OCI-LY7 (cell line): ENCODE results near the gene DPYSL5. TPM values are rescaled to one million over a fixed set of nuclear protein-coding genes. Genes with fewer than 3 reads are reported as not detected.

Experiments used
- BruUV-seq: library from RNA; stranded (reverse); fragments of 400-500 nt; replicated peaks from 2 replicates; lab custom pipeline; 2021; lab: Mats Ljungman, UMichigan
- CTCF ChIA-PET: fragments of 300-600 bp; sonication (Branson Sonifier 250); formaldehyde crosslinking; loops from one replicate; lab custom pipeline; 2022; ENCODE audit warnings: antibody characterized with exemption; ENCODE audit not compliant: unreplicated experiment; lab: Charles Lee
- POLR2A ChIA-PET: fragments of 300-600 bp; sonication (Branson Sonifier 250); formaldehyde crosslinking; loops from one replicate; lab custom pipeline; 2022; ENCODE audit warnings: antibody characterized with exemption; lab: Charles Lee
- DNase-seq: peaks from one replicate; pipeline ENCODE4 v3.0.0-alpha.2; 2015; ENCODE audit warnings: low spot score
- H2AFZ ChIP-seq: fragments of 200-600 bp; sonication (generic), shearing (Covaris generic); 2 replicates; pipeline ENCODE4 v1.6.1; 2014; ENCODE audit warnings: mild to moderate bottlenecking, antibody characterized with exemption, low read length, moderate library complexity
- H3K27ac ChIP-seq: fragments of 200-600 bp; sonication (generic); 2 replicates; pipeline ENCODE4 v1.5.1; 2014; ENCODE audit warnings: mixed run types, low read depth, mild to moderate bottlenecking, moderate library complexity, low read length, inconsistent platforms; ENCODE audit not compliant: poor library complexity, severe bottlenecking
- H3K36me3 ChIP-seq: fragments of 200-600 bp; sonication (generic); 2 replicates; pipeline ENCODE4 v1.6.1; 2014; ENCODE audit warnings: mild to moderate bottlenecking, antibody characterized with exemption, low read length, moderate library complexity, mixed read lengths; ENCODE audit not compliant: insufficient read depth
- H3K4me1 ChIP-seq: fragments of 200-600 bp; sonication (generic); 2 replicates; pipeline ENCODE4 v1.5.1; 2014; ENCODE audit warnings: mild to moderate bottlenecking, low read length; ENCODE audit not compliant: insufficient read depth, poor library complexity, severe bottlenecking
- H3K4me2 ChIP-seq: fragments of 200-600 bp; sonication (generic); 2 replicates; pipeline ENCODE4 v1.6.1; 2014; ENCODE audit warnings: mild to moderate bottlenecking, low read length
- H3K4me3 ChIP-seq: fragments of 200-600 bp; sonication (generic); 2 replicates; pipeline ENCODE4 v1.5.1; 2014; ENCODE audit warnings: mild to moderate bottlenecking, low read depth, low read length; ENCODE audit not compliant: poor library complexity, severe bottlenecking
- H3K79me2 ChIP-seq: fragments of 200-600 bp; sonication (generic); 2 replicates; pipeline ENCODE4 v1.6.1; 2016; ENCODE audit warnings: low read depth, mild to moderate bottlenecking, low read length, moderate library complexity, mixed read lengths; ENCODE audit not compliant: insufficient read depth
- H3K9me2 ChIP-seq: fragments of 200-600 bp; sonication (generic); 2 replicates; pipeline ENCODE4 v1.6.1; 2016; ENCODE audit warnings: mild to moderate bottlenecking, low read length, mixed read lengths; ENCODE audit not compliant: insufficient read depth
- H3K9me3 ChIP-seq: fragments of 200-600 bp; sonication (generic); 2 replicates; pipeline ENCODE4 v1.6.1; 2014; ENCODE audit warnings: mild to moderate bottlenecking, mixed run types, low read length, mixed read lengths
- H4K20me1 ChIP-seq: fragments of 200-600 bp; sonication (generic); 2 replicates; pipeline ENCODE4 v1.6.1; 2014; ENCODE audit warnings: mild to moderate bottlenecking, antibody characterized with exemption, low read length, moderate library complexity, mixed read lengths; ENCODE audit not compliant: insufficient read depth
- EZH2phosphoT487 ChIP-seq: fragments of 200-600 bp; sonication (generic); IDR thresholded peaks from 2 replicates; pipeline ENCODE4 v1.6.1; 2018; ENCODE audit warnings: low read depth, borderline replicate concordance, mild to moderate bottlenecking, mixed run types, antibody characterized with exemption, low read length, moderate library complexity, mixed read lengths
- intact Hi-C: fragments of 100-400 bp; cut with micrococcal nuclease; formaldehyde crosslinking; loops from one replicate; pipeline ENCODE4 v1.10.0; 2022; ENCODE audit not compliant: unreplicated experiment
- total RNA-seq, 2 experiments: library from RNA; depleted of rRNA in 1 of 2; stranded (reverse); fragments of >200 nt in 1 of 2; shearing (Covaris generic) in 1 of 2; gene quantifications; 2 replicates each; pipeline ENCODE4 v1.2.3, GENCODE V29; 2014 to 2022
- TF ChIP-seq, protein P1 (sequence below): fragments of 200-600 bp; sonication (generic); conservative IDR thresholded peaks from 2 replicates; pipeline ENCODE4 v1.5.1; 2014; ENCODE audit warnings: mild to moderate bottlenecking, antibody characterized with exemption, low read length, moderate library complexity, mixed read lengths

Gene DPYSL5
- total RNA-seq, 2 experiments from 2014 or later, result not detected

DNA sequence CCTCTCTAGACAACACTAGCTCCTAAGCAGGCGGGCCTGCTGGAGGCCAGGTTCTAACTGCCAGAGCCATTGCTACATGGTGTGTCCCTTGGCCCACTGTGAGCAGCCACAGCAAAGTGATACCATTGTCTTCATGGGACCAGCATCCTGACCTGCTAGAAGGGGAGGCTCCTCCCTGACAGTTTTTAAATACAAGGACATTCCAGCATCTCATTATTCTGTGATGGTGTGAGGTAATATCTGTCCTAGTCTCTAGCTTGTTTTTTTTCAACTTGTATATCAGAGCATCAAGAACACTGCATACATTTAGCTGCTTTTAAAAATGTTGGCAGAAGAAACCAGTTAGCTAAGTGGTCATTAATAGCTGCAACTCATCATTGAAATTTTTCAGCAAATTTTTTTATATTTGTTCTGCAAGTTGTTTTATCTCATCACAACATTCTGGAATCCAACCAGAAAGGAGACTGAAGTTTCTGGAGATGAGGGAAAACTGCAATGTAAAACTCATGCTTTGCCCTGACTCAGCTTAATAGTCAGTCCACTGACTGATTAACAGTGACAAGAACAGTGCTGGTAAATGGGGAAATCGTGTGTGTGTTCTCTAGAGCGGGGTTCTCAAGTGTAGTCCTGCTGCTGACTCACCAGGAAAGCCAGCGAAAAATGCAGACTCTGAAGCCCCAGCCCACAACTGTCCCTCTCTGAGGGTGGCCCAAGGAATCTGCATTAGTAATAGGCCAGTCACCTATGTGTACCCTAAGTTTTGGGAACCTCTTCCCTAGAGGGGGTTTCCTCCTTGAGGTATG is 140.3 kb downstream of the DPYSL5 start:
- Histone ChIP-seq H3K4me1 (no peaks in the 10 kb centered on the region), H2AFZ (no peak overlapping the region), H3K4me3 (no peak overlapping the region), H3K36me3 (no peaks in the 10 kb centered on the region), H3K9me2 (no peaks in the 10 kb centered on the region), H3K27ac (no peak overlapping the region), H3K4me2 (no peak overlapping the region), H4K20me1 (no peaks in the 10 kb centered on the region), H3K9me3 (no peaks in the 10 kb centered on the region), H3K79me2 (no peaks in the 10 kb centered on the region)
- TF ChIP-seq EZH2phosphoT487, result no peak
- TF ChIP-seq, protein P1, sequence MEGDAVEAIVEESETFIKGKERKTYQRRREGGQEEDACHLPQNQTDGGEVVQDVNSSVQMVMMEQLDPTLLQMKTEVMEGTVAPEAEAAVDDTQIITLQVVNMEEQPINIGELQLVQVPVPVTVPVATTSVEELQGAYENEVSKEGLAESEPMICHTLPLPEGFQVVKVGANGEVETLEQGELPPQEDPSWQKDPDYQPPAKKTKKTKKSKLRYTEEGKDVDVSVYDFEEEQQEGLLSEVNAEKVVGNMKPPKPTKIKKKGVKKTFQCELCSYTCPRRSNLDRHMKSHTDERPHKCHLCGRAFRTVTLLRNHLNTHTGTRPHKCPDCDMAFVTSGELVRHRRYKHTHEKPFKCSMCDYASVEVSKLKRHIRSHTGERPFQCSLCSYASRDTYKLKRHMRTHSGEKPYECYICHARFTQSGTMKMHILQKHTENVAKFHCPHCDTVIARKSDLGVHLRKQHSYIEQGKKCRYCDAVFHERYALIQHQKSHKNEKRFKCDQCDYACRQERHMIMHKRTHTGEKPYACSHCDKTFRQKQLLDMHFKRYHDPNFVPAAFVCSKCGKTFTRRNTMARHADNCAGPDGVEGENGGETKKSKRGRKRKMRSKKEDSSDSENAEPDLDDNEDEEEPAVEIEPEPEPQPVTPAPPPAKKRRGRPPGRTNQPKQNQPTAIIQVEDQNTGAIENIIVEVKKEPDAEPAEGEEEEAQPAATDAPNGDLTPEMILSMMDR, result no peak
- CTCF ChIA-PET, result no interaction called here
- POLR2A ChIA-PET, result no interaction called here
- intact Hi-C loops, result no loop called here
- no peak for DNase-seq
- no TSS peak for BruUV-seq

DNA sequence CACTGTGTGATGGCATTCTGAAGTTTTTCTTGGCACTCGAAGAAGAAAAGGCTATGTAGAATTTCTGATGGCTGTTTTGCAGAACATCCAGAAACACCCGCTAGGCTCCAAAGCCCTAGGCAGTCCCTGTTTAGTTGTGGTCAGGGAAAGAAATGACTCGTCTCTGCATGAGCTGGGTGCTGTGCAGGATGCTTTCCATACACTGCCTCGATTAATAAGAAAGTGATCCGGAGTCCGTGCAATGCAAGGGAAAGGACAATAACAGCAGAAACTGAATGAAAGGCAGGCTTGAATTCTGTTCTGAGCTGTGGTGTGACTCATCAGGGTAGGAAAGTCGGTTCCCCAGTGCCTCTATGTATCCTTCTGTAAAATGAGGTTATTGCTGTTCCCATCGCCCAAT is 141.2 kb downstream of the DPYSL5 start:
- intact Hi-C loops, result no loop called here
- no peak overlapping the region for H3K4me2 ChIP-seq
- H3K79me2 ChIP-seq, result no peaks in the 10 kb centered on the region
- no peak overlapping the region for H3K4me3 ChIP-seq
- H3K4me1 ChIP-seq, result no peaks in the 10 kb centered on the region
- H3K36me3 ChIP-seq, result no peaks in the 10 kb centered on the region
- CTCF ChIA-PET, result no interaction called here
- POLR2A ChIA-PET, result no interaction called here
- H3K9me2 ChIP-seq, result no peaks in the 10 kb centered on the region
- no peaks in the 10 kb centered on the region for H3K9me3 ChIP-seq
- BruUV-seq, result no TSS peak
- no peak overlapping the region for H2AFZ ChIP-seq
- no peak for TF ChIP-seq EZH2phosphoT487
- TF ChIP-seq, protein P1, result no peak
- H3K27ac ChIP-seq, result no peak overlapping the region
- H4K20me1 ChIP-seq, result no peaks in the 10 kb centered on the region
- no peak for DNase-seq

GRCh38 chr2:26991717-26992116 is 143.8 kb downstream of the DPYSL5 start:
- ChIA-PET CTCF (no interaction called here), POLR2A (interaction anchor here (0.6 kb wide), 2 partner anchors 54 to 73 kb away, joined by 3 to 4 read pairs; no protein-coding TSS in a partner anchor)
- Histone ChIP-seq H4K20me1 (no peaks in the 10 kb centered on the region), H3K79me2 (no peaks in the 10 kb centered on the region), H3K9me3 (no peaks in the 10 kb centered on the region), H3K9me2 (no peaks in the 10 kb centered on the region), H2AFZ (no peak overlapping the region), H3K4me3 (no peak overlapping the region), H3K4me2 (no peak overlapping the region), H3K36me3 (no peaks in the 10 kb centered on the region), H3K4me1 (no peaks in the 10 kb centered on the region), H3K27ac (no peak overlapping the region)
- DNase-seq, result no peak
- BruUV-seq, result no TSS peak
- TF ChIP-seq EZH2phosphoT487, result no peak
- TF ChIP-seq, protein P1, result no peak
- intact Hi-C loops, result no loop called here
